ENCODE results near the gene VWF.

DNA sequence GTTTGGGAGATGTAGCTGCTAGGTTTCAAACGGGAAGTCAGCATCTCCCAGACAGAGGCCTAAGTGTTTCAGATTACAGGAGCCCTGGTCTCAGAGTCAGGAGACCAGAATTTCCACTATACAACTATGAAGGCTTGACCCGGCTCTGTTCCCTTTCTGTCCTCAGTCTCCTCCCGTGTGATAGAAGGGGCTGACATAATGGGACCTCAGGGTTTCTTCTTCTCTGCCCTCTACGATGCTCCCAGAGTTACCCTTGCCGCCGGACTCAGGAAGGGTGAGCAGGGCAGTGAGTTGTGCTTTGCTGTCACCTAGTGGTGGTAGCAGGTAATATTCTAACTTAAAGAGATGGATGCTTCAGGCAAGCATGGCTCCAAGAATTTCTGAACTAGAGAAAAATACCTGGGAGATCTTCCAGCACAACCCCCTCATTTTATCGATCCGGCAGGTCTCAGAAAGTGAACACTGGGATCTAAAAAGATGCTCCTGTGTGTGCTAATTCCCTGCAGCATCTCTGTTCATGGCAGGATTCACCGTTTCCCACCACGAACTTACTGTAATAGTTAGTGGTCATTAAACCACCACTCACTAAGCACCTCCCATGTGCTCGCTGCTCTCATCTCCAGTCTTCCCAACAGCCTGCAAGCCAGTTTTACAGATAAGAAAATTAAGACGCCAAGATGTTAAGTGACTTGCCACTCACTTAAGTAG, 84.4 kb downstream of the VWF start:
- TF ChIP-seq, protein P1, sequence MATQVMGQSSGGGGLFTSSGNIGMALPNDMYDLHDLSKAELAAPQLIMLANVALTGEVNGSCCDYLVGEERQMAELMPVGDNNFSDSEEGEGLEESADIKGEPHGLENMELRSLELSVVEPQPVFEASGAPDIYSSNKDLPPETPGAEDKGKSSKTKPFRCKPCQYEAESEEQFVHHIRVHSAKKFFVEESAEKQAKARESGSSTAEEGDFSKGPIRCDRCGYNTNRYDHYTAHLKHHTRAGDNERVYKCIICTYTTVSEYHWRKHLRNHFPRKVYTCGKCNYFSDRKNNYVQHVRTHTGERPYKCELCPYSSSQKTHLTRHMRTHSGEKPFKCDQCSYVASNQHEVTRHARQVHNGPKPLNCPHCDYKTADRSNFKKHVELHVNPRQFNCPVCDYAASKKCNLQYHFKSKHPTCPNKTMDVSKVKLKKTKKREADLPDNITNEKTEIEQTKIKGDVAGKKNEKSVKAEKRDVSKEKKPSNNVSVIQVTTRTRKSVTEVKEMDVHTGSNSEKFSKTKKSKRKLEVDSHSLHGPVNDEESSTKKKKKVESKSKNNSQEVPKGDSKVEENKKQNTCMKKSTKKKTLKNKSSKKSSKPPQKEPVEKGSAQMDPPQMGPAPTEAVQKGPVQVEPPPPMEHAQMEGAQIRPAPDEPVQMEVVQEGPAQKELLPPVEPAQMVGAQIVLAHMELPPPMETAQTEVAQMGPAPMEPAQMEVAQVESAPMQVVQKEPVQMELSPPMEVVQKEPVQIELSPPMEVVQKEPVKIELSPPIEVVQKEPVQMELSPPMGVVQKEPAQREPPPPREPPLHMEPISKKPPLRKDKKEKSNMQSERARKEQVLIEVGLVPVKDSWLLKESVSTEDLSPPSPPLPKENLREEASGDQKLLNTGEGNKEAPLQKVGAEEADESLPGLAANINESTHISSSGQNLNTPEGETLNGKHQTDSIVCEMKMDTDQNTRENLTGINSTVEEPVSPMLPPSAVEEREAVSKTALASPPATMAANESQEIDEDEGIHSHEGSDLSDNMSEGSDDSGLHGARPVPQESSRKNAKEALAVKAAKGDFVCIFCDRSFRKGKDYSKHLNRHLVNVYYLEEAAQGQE (IDR thresholded peaks at IDR 0.05; ENCODE audit: insufficient replicate concordance, low read depth): no peak
- peak; percentile 84 for TF ChIP-seq CTCF (IDR thresholded peaks at IDR 0.05; ENCODE audit: insufficient read depth, low read length)
- no peak for TF ChIP-seq POLR2AphosphoS5 (IDR thresholded peaks at IDR 0.05; ENCODE audit: low read depth)
- TF ChIP-seq SPI1 (IDR thresholded peaks at IDR 0.05; ENCODE audit: borderline replicate concordance, low read depth): no peak
